Measurements from ENCODE around the gene ZNF22.
A peak's percentile ranks its signal among the peaks of the same experiment; 100 is the strongest.
"Not testable (repeated sequence)": the region's sequence is repeated elsewhere in the genome, so short reads cannot be mapped to it uniquely, and the experiment has no call there.

The ZNF22 gene

GRCh38 chr10:45006276-45007030 is 5.7 kb downstream of the ZNF22 start:
- TF ChIP-seq POLR2A (IDR thresholded peaks at IDR 0.05; ENCODE audit: low read depth, low read length): no peak
- TF ChIP-seq POLR2AphosphoS5 (IDR thresholded peaks at IDR 0.05; ENCODE audit: low read depth, low read length): no peak
- no peak for TF ChIP-seq TAF1 (IDR thresholded peaks at IDR 0.05; ENCODE audit: borderline replicate concordance, low read depth, low read length)
- DNase-seq (ENCODE audit: insufficient read length) (no peak), FAIRE-seq (no peak)

- TF ChIP-seq POLR2AphosphoS5 (IDR thresholded peaks at IDR 0.05; ENCODE audit: low read depth, low read length) (no peak), TAF1 (IDR thresholded peaks at IDR 0.05; ENCODE audit: borderline replicate concordance, low read depth, low read length) (no peak), POLR2A (IDR thresholded peaks at IDR 0.05; ENCODE audit: low read depth, low read length) (no peak)
- peak; percentile 84 for FAIRE-seq
Observed at GRCh38 chr10:45008524-45009161, 7.9 kb downstream of the ZNF22 start.

GRCh38 chr10:45014557-45014956 is 13.8 kb downstream of the ZNF22 start:
- FAIRE-seq; DNase-seq (ENCODE audit: insufficient read length): not testable (repeated sequence)

More at GRCh38 chr10:45008524-45009161, 7.9 kb downstream of the ZNF22 start:
- no peak for DNase-seq (ENCODE audit: insufficient read length)

GRCh38 chr10:45015590-45015989 is 14.9 kb downstream of the ZNF22 start:
- TF ChIP-seq POLR2A (IDR thresholded peaks at IDR 0.05; ENCODE audit: low read depth, low read length) (no peak), POLR2AphosphoS5 (IDR thresholded peaks at IDR 0.05; ENCODE audit: low read depth, low read length) (no peak), TAF1 (IDR thresholded peaks at IDR 0.05; ENCODE audit: borderline replicate concordance, low read depth, low read length) (no peak)
- DNase-seq (ENCODE audit: insufficient read length) (no peak), FAIRE-seq (no peak)

GRCh38 chr10:45023426-45023825 is 22.7 kb downstream of the ZNF22 start:
- DNase-seq (ENCODE audit: insufficient read length) (no peak), FAIRE-seq (no peak)
- TF ChIP-seq TAF1 (IDR thresholded peaks at IDR 0.05; ENCODE audit: borderline replicate concordance, low read depth, low read length) (no peak), POLR2A (IDR thresholded peaks at IDR 0.05; ENCODE audit: low read depth, low read length) (no peak), POLR2AphosphoS5 (IDR thresholded peaks at IDR 0.05; ENCODE audit: low read depth, low read length) (no peak)

GRCh38 chr10:45034301-45034700 is 33.6 kb downstream of the ZNF22 start:
- FAIRE-seq: no peak

GRCh38 chr10:45035673-45036072 is 35.0 kb downstream of the ZNF22 start:
- no peak for FAIRE-seq
- TF ChIP-seq POLR2AphosphoS5 (IDR thresholded peaks at IDR 0.05; ENCODE audit: low read depth, low read length) (no peak), POLR2A (IDR thresholded peaks at IDR 0.05; ENCODE audit: low read depth, low read length) (no peak), TAF1 (IDR thresholded peaks at IDR 0.05; ENCODE audit: borderline replicate concordance, low read depth, low read length) (no peak)
- no peak for DNase-seq (ENCODE audit: insufficient read length)

More at GRCh38 chr10:45034301-45034700, 33.6 kb downstream of the ZNF22 start:
- TF ChIP-seq POLR2A (IDR thresholded peaks at IDR 0.05; ENCODE audit: low read depth, low read length): no peak
- no peak for TF ChIP-seq POLR2AphosphoS5 (IDR thresholded peaks at IDR 0.05; ENCODE audit: low read depth, low read length)
- TF ChIP-seq TAF1 (IDR thresholded peaks at IDR 0.05; ENCODE audit: borderline replicate concordance, low read depth, low read length): no peak
- no peak for DNase-seq (ENCODE audit: insufficient read length)

- DNase-seq (ENCODE audit: insufficient read length) (no peak), FAIRE-seq (no peak)
- TF ChIP-seq POLR2AphosphoS5 (IDR thresholded peaks at IDR 0.05; ENCODE audit: low read depth, low read length): no peak
Observed at GRCh38 chr10:45040921-45041542, 40.3 kb downstream of the ZNF22 start.

- DNase-seq (ENCODE audit: insufficient read length): no peak
- no peak for FAIRE-seq
- TF ChIP-seq TAF1 (IDR thresholded peaks at IDR 0.05; ENCODE audit: borderline replicate concordance, low read depth, low read length) (no peak), POLR2AphosphoS5 (IDR thresholded peaks at IDR 0.05; ENCODE audit: low read depth, low read length) (no peak), POLR2A (IDR thresholded peaks at IDR 0.05; ENCODE audit: low read depth, low read length) (no peak)
Observed at GRCh38 chr10:45044290-45044689, 43.6 kb downstream of the ZNF22 start.

- TF ChIP-seq POLR2AphosphoS5 (IDR thresholded peaks at IDR 0.05; ENCODE audit: low read depth, low read length): no peak
- TF ChIP-seq POLR2A (IDR thresholded peaks at IDR 0.05; ENCODE audit: low read depth, low read length): no peak
- no peak for TF ChIP-seq TAF1 (IDR thresholded peaks at IDR 0.05; ENCODE audit: borderline replicate concordance, low read depth, low read length)
- FAIRE-seq (no peak), DNase-seq (ENCODE audit: insufficient read length) (no peak)
Observed at GRCh38 chr10:45050551-45051235, 50.0 kb downstream of the ZNF22 start.

- TF ChIP-seq POLR2AphosphoS5 (IDR thresholded peaks at IDR 0.05; ENCODE audit: low read depth, low read length): no peak
- TF ChIP-seq POLR2A (IDR thresholded peaks at IDR 0.05; ENCODE audit: low read depth, low read length): no peak
- FAIRE-seq: no peak
- DNase-seq (ENCODE audit: insufficient read length): no peak
Observed at GRCh38 chr10:45052700-45053099, 52.0 kb downstream of the ZNF22 start.

All from GM12892 (cell line).